Progenitor cell of endocrine pancreas (in vitro differentiated cells): ENCODE results near the gene PRRC2B. TPM values are rescaled to one million over a fixed set of nuclear protein-coding genes. Genes with fewer than 3 reads are reported as not detected.

Experiments used
- DNase-seq: peaks from one replicate; pipeline ENCODE4 v3.0.0; 2021; ENCODE audit warnings: low spot score; ENCODE audit not compliant: unreplicated experiment
- H3K27ac Mint-ChIP-seq: 2 replicates; pipeline ENCODE4 v1.8.0; 2021; ENCODE audit warnings: mild to moderate bottlenecking, moderate library complexity, mixed read lengths
- H3K27me3 Mint-ChIP-seq: 2 replicates; pipeline ENCODE4 v1.8.0; 2021; ENCODE audit warnings: mixed read lengths
- H3K36me3 Mint-ChIP-seq: 2 replicates; pipeline ENCODE4 v1.8.0; 2022; ENCODE audit warnings: mixed read lengths; ENCODE audit not compliant: insufficient read depth
- H3K4me1 Mint-ChIP-seq: 2 replicates; pipeline ENCODE4 v1.8.0; 2021; ENCODE audit warnings: low read depth, mixed read lengths
- H3K4me3 Mint-ChIP-seq: 2 replicates; pipeline ENCODE4 v1.8.0; 2021; ENCODE audit warnings: low read depth, mild to moderate bottlenecking, moderate library complexity, mixed read lengths
- H3K9me3 Mint-ChIP-seq: 2 replicates; pipeline ENCODE4 v1.8.0; 2021; ENCODE audit warnings: low read depth, mixed read lengths
- total RNA-seq: library from RNA; stranded (reverse); gene quantifications from 2 replicates; pipeline ENCODE4 v1.2.1, GENCODE V29; 2021
- TF ChIP-seq, protein P1 (sequence below): fragments of 200-600 bp; sonication (generic); IDR thresholded peaks from one replicate; pipeline ENCODE4 v1.5.0; 2021; ENCODE audit warnings: antibody characterized with exemption, mild to moderate bottlenecking; ENCODE audit not compliant: unreplicated experiment

Gene PRRC2B
- total RNA-seq, 1 donor from 2014 or later = 460 TPM

DNA sequence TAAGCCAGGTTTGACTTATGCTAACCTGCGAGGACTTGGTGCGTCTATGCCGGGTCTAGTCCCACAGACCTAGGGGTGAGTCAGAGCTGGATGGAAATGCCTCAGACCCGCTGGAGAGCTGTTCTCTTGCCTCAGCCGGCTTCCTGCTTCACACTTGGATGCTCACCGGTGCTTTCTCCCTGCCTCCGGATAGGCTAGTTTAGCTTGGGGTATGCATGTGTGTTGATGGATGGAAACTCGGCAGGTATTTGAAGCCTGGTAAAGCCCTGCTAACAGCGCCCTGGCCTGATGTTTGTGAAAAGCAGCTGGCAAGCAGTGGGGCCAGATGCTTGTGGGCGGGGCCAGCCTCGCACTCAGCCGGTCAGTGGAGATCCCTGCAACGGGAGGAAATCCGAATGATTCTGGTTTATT lies 29.3 kb downstream of the PRRC2B start:
- Mint-ChIP-seq H3K36me3 (peaks cover 3% of the 10 kb centered on the region), H3K27ac (peak overlapping the region; percentile 89), H3K4me1 (peaks cover 41% of the 10 kb centered on the region), H3K27me3 (no peaks in the 10 kb centered on the region), H3K9me3 (no peaks in the 10 kb centered on the region), H3K4me3 (no peak overlapping the region)
- no peak for DNase-seq
- TF ChIP-seq, protein P1, sequence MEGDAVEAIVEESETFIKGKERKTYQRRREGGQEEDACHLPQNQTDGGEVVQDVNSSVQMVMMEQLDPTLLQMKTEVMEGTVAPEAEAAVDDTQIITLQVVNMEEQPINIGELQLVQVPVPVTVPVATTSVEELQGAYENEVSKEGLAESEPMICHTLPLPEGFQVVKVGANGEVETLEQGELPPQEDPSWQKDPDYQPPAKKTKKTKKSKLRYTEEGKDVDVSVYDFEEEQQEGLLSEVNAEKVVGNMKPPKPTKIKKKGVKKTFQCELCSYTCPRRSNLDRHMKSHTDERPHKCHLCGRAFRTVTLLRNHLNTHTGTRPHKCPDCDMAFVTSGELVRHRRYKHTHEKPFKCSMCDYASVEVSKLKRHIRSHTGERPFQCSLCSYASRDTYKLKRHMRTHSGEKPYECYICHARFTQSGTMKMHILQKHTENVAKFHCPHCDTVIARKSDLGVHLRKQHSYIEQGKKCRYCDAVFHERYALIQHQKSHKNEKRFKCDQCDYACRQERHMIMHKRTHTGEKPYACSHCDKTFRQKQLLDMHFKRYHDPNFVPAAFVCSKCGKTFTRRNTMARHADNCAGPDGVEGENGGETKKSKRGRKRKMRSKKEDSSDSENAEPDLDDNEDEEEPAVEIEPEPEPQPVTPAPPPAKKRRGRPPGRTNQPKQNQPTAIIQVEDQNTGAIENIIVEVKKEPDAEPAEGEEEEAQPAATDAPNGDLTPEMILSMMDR = no peak

DNA sequence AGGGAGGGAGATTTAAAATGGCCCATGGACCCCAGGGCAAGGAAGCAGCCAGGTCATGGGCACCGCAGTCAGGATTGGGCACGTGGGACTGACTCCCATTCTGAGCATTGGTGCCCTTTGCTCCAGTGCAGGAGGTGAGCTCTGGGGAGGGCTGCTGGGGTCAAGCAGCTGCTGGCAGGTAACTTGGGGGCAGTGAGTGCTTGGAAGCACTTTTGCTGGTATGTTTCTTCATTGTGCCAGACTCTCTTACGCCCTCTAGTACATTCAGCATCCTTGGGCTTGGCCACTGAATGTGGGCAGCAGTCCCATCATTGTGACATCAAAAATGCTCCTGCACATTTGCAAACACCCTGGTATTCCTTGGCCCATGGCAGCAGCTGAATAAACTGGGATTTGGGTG lies 32.7 kb downstream of the PRRC2B start:
- H3K4me3 Mint-ChIP-seq = no peak overlapping the region
- H3K9me3 Mint-ChIP-seq = no peaks in the 10 kb centered on the region
- peaks cover 17% of the 10 kb centered on the region for H3K4me1 Mint-ChIP-seq
- H3K27me3 Mint-ChIP-seq = no peaks in the 10 kb centered on the region
- peak overlapping the region; percentile 34 for H3K27ac Mint-ChIP-seq
- peaks cover 6% of the 10 kb centered on the region for H3K36me3 Mint-ChIP-seq
- DNase-seq = no peak
- TF ChIP-seq, protein P1 = no peak

DNA sequence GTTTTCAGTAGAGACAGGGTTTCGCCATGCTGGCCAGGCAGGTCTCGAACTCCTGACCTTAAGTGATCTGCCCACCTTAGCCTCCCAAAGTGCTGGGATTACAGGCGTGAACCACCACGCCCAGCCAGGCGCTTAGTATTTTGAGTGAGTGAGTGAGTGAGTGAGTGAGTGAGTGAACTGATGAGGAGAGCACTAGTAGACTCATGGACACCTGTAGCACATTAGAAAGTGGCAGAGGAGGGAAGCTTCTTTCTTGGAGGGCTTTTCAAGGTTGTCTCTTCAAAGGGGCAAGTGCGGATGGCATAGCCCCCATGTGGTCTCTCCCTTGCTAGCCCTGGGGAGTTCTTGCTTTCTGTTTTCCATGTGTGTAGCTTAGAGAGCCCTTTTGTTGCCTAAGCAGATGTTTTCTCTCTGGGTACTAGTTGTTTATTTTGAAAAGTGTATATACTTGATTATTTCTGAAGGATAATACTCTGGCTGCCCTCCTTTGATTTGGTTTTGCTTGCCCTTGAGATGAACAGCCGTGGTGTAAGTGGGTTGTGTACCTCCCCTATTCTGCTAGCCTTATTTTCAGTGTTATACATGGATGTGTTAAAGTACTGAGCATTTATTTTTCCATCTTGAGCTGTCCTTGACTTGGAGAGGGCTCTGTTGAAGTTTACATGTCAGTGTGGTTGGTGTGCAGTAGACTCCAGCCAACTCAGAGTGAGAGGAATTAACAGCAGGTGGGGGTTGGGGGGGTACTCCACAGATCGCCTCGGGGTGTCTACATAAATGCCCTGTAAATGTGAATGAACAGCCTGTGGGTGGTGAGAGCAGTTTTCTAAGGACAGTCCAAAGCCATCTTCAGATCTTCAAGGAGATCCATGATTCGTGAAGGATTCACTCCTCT lies 35.5 kb downstream of the PRRC2B start:
- H3K4me1 Mint-ChIP-seq = peaks cover 2% of the 10 kb centered on the region
- H3K4me3 Mint-ChIP-seq = no peak overlapping the region
- H3K36me3 Mint-ChIP-seq = peaks cover 11% of the 10 kb centered on the region
- TF ChIP-seq, protein P1 = no peak
- H3K9me3 Mint-ChIP-seq = no peaks in the 10 kb centered on the region
- no peak for DNase-seq
- H3K27ac Mint-ChIP-seq = peak overlapping the region; percentile 69
- no peaks in the 10 kb centered on the region for H3K27me3 Mint-ChIP-seq

DNA sequence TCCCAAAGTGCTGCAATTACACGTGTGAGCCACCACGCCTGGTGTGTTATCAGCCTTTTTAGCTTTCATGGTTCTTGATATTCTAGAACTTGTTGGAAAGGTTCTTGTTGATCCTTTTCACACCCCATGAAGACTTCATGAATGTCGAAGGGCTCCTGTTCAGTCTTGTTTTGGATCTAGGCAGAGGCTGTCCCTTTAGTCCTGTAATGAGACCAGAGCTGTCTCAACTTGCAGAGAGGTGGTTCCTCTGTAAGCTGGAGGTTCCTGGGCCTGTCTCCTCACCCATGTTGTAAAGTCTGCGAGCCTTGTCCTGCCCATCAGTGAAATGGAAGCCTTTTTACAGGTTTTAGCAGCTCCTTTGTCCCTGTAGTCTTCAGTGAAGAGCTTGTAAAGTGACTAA lies 38.2 kb downstream of the PRRC2B start:
- H3K36me3 Mint-ChIP-seq = peaks cover 18% of the 10 kb centered on the region

DNA sequence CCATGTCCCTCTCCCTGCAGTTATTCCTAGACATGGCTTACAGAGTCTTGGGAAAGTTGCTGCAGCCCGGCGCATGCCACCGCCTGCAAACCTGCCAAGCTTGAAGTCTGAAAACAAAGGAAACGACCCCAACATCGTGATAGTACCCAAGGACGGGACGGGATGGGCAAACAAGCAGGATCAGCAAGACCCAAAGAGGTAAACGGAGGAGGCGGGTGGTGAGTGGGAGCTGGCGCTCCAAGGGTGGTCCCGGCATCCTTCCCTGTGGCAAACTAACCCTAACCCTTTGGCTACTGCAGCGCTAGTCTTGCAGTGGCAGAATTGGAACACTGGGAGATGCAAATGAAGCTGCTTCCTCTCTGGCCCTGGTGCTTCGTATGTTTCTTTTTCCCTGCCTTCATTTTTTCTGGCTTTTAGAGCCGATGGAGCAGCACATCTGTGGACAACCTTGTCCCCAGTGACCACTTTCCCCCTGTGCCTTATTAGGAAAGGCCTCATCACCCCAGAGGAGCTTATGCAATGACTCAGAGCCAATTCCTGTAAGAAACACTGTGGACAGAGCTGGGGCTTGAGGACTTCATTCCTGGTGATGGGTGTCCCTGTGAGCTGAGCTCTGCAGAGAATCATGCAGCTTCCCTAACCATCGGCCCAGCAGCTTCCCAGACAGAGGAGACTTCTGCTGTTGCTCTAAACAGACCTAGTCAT lies 38.9 kb downstream of the PRRC2B start:
- Mint-ChIP-seq H3K4me3 (no peak overlapping the region), H3K4me1 (peaks cover 2% of the 10 kb centered on the region), H3K27ac (peak overlapping the region; percentile 37), H3K36me3 (peaks cover 20% of the 10 kb centered on the region), H3K9me3 (no peaks in the 10 kb centered on the region), H3K27me3 (no peaks in the 10 kb centered on the region)
- TF ChIP-seq, protein P1 = no peak
- DNase-seq = no peak

More for the DNA sequence above, 38.2 kb downstream of the PRRC2B start:
- Mint-ChIP-seq H3K27ac (peak overlapping the region; percentile 13), H3K4me3 (no peak overlapping the region), H3K27me3 (no peaks in the 10 kb centered on the region), H3K9me3 (no peaks in the 10 kb centered on the region), H3K4me1 (peaks cover 2% of the 10 kb centered on the region)
- no peak for DNase-seq
- TF ChIP-seq, protein P1 = no peak
